ENCODE data around the gene CD164L2. TPM values are rescaled to one million over a fixed set of nuclear protein-coding genes. Genes with fewer than 3 reads are reported as not detected.
A peak's percentile ranks its signal among the peaks of the same experiment; 100 is the strongest.

Gene CD164L2
- total RNA-seq, 1 donor from 2014 or later = 6.8 TPM

GRCh38 chr1:27355683-27356082 is 27.4 kb downstream of the CD164L2 start:
- intact Hi-C loops (cut with DNase I) = no loop called here
- no peak for ATAC-seq
- TF ChIP-seq CTCF (IDR thresholded peaks at IDR 0.05) = no peak

GRCh38 chr1:27353629-27354028 is 29.5 kb downstream of the CD164L2 start:
- intact Hi-C loops (cut with DNase I) = no loop called here
- peaks cover 67% of the 10 kb centered on the region for H3K36me3 ChIP-seq

More at GRCh38 chr1:27355683-27356082, 27.4 kb downstream of the CD164L2 start:
- peaks cover 80% of the 10 kb centered on the region for H3K36me3 ChIP-seq
- H3K27ac ChIP-seq = no peak overlapping the region
- no peak overlapping the region for H3K4me3 ChIP-seq
- DNase-seq = no peak
- no peaks in the 10 kb centered on the region for H3K27me3 ChIP-seq (ENCODE audit: low read depth)
- no peaks in the 10 kb centered on the region for H3K9me3 ChIP-seq
- peaks cover 21% of the 10 kb centered on the region for H3K4me1 ChIP-seq

GRCh38 chr1:27353166-27353565 is 30.0 kb downstream of the CD164L2 start:
- ATAC-seq (no peak), DNase-seq (no peak)
- H3K27ac ChIP-seq = no peak overlapping the region
- TF ChIP-seq CTCF (IDR thresholded peaks at IDR 0.05) = no peak
- intact Hi-C loops (cut with DNase I) = no loop called here
- no peaks in the 10 kb centered on the region for H3K27me3 ChIP-seq (ENCODE audit: low read depth)
- H3K9me3 ChIP-seq = no peaks in the 10 kb centered on the region
- H3K4me3 ChIP-seq = no peak overlapping the region
- peaks cover 39% of the 10 kb centered on the region for H3K4me1 ChIP-seq
- H3K36me3 ChIP-seq = peaks cover 62% of the 10 kb centered on the region

More at GRCh38 chr1:27353629-27354028, 29.5 kb downstream of the CD164L2 start:
- Histone ChIP-seq H3K4me1 (peaks cover 39% of the 10 kb centered on the region), H3K27ac (no peak overlapping the region), H3K27me3 (ENCODE audit: low read depth) (no peaks in the 10 kb centered on the region), H3K9me3 (no peaks in the 10 kb centered on the region), H3K4me3 (no peak overlapping the region)
- DNase-seq = no peak
- ATAC-seq = no peak
- TF ChIP-seq CTCF (IDR thresholded peaks at IDR 0.05) = no peak

- Histone ChIP-seq H3K27me3 (ENCODE audit: low read depth) (no peaks in the 10 kb centered on the region), H3K4me1 (peaks cover 33% of the 10 kb centered on the region), H3K4me3 (no peak overlapping the region), H3K9me3 (no peaks in the 10 kb centered on the region), H3K27ac (no peak overlapping the region), H3K36me3 (peaks cover 47% of the 10 kb centered on the region)
- intact Hi-C loops (cut with DNase I) = no loop called here
- DNase-seq (no peak), ATAC-seq (no peak)
- no peak for TF ChIP-seq CTCF (IDR thresholded peaks at IDR 0.05)
Observed at GRCh38 chr1:27351541-27352107, 31.5 kb downstream of the CD164L2 start.

- Histone ChIP-seq H3K4me1 (peaks cover 33% of the 10 kb centered on the region), H3K36me3 (peaks cover 39% of the 10 kb centered on the region), H3K27me3 (ENCODE audit: low read depth) (no peaks in the 10 kb centered on the region), H3K27ac (no peak overlapping the region), H3K9me3 (no peaks in the 10 kb centered on the region), H3K4me3 (peak overlapping the region; percentile 58)
- ATAC-seq (peak; percentile 23 to 32), DNase-seq (no peak)
- intact Hi-C loops (cut with DNase I) = no loop called here
- no peak for TF ChIP-seq CTCF (IDR thresholded peaks at IDR 0.05)
Observed at GRCh38 chr1:27350663-27351540, 32.2 kb downstream of the CD164L2 start.

Measured in lower lobe of right lung (tissue), 2 donors.